GM18520 (cell line): ENCODE results near the gene H1-8.

ENCODE experiments used
- ATAC-seq: cut with Tn5 transposase; IDR thresholded peaks from one replicate; pipeline ENCODE4 v1.9.1; 2021; ENCODE audit not compliant: unreplicated experiment

Gene H1-8

DNA sequence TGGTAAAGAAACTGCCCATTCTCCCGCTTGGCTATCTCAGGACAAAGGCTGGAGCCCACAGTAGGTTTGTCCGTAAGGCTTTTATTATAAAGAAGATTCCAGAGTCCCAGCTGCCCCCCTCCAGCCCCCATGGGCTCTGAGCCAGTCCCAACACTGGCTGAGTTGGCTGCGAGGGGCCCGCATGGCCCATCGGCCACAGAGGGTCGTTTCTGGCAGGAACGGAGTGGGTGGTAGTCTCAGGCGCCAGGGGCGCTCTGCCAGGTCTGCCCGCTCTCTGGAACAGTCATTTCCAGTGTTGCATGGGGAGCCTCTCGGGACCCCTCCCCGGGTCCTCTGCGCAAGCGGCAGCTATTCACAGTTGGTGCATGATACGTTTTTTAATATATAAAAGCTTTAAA is 12.2 kb downstream of the H1-8 start:
- no peak for ATAC-seq

- ATAC-seq: no peak
These were observed 12.8 kb downstream of the H1-8 start for GRCh38 chr3:129555616-129556357.

DNA sequence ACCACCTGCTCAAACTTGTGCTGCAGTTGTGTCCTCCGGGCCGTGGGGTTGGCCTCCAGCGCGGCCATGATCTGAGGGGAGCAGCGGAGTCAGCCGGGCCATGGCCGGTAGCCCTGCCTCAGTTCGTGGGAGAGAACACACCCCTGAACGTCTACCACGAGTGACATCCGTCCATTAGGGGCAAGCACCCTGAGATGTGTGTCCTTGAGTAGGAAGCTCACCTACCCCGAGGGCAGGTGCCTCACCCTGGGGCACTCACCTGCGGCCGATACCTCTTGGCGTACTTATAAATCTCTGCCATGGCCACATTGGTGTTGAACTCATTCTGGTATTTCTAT is 13.4 kb downstream of the H1-8 start:
- no peak for ATAC-seq

DNA sequence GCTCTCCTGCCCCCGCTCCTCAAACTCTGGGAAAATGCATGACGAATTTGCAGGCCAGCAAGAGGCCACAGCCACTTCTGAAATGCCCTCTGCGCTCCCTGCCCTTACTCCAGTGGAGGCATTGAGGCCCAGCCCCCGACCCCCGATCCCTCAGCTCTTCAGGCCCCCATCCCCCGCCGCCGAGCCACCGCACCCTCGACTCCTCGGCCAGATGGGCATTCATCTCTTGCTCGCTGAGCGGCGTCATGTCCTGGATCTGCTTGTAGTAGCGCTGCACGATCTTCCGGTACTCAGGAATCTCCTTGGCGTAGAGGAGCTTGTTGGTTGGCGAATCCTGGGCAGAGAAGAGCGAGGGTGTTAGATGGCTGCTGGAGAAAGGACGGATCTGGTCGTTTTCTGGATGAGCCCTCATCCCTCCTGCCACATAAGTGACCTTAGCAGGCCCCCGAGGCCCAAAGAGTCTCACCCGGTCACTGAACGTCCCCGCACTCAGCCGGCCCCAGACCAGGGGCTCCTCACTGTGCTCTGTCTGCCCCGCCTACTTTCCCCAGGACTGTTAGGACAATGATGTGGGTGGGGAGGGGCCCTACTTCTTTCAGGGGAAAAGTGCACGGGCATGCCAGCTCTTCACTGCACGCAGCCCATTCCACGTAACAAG is 14.0 kb downstream of the H1-8 start:
- ATAC-seq: no peak

- ATAC-seq: no peak
These were observed 14.5 kb downstream of the H1-8 start for GRCh38 chr3:129557548-129557894.

DNA sequence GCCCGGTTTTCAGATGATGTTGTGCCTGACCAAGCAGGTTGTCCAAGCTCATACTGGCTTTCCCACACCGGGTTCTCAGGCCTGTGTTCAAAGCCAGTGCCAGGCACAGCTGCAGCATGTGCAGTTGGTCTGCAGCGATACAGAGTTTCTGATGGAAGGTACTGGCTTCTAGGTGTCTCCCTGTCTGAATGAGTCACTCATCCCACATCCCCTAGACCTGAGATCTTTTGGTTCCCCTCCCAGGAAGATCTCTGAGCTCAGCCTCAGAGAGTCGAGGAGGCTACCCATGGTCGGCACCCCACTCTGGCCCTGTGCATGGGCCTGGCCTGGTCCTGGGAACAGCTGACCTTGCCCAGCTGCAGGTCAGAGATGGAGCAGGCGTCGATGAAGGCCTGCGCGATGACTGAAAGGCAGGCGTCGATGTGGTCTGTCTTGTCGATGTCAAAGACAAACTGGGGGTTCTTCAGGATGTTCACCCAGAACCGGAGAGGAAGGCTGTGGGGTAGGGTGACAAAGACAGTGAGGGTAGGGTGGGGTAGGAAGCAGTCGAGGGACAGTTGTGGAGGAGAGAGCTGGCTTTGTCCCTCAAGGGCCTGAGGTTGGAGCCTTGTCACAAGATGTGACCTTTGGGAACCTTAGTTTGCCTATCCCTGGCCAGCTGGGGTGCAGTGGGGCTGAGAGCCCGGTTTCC is 15.3 kb downstream of the H1-8 start:
- ATAC-seq: no peak

- no peak for ATAC-seq
These were observed 16.0 kb downstream of the H1-8 start for GRCh38 chr3:129558772-129559564.

GRCh38 chr3:129559565-129560079 is 16.6 kb downstream of the H1-8 start:
- no peak for ATAC-seq

DNA sequence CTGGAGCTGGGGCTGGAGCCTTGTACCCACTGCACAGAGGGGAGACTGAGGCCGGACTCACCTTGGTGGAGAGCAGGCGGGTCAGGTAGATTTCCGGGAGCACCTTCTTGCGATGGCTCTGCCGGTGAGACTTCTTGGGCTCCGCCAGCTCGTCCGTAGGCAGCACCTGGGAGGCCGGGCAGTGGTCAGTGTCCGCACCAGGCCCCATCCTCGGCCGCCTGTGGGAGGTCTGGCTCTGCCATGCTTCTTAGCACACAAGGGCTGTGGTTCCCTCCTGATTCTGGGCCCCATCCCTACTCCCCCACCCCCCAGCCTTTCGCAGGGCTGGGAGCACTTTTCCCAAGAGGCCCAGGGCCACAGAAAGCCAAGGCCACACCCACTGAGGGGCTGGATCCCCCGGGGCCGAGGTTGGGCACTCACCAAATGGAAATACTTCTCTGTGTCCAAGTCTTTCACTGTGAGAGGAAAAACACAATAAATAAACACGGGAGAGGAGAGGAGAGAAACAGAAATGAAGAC is 17.4 kb downstream of the H1-8 start:
- ATAC-seq: no peak

DNA sequence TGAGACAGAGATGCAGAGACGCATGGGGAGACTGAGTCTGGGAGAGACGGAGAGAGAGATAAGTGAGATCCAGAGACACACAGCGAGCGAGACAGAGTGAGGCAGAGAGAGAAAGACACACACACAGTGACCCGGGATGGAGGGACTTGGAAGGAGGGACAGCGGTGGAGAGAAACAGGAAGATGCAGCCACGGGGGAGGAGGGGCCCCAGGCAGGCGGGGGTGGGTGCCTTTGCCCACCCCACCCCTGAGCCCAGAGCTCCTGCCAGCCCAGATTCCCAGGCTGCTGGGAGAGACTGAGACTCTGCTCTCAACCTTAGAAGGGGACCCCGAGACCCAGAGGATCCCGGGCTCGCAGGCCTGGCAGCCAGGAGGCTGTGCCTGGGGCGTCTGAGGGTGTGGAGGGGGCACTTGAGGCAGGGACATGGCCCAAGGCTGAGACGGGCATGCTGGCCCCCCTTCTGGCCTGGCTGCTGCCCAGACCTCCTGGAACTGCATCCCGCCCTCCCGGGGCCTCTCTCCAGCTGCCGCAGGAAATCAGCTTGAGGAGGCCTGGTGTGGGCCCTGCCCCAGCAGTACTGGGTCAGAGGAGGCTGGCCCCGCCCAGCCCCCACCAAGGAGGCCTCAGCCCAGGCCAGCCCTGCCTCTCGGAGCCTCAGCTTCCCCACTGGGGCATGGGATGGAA is 18.1 kb downstream of the H1-8 start:
- ATAC-seq: no peak

DNA sequence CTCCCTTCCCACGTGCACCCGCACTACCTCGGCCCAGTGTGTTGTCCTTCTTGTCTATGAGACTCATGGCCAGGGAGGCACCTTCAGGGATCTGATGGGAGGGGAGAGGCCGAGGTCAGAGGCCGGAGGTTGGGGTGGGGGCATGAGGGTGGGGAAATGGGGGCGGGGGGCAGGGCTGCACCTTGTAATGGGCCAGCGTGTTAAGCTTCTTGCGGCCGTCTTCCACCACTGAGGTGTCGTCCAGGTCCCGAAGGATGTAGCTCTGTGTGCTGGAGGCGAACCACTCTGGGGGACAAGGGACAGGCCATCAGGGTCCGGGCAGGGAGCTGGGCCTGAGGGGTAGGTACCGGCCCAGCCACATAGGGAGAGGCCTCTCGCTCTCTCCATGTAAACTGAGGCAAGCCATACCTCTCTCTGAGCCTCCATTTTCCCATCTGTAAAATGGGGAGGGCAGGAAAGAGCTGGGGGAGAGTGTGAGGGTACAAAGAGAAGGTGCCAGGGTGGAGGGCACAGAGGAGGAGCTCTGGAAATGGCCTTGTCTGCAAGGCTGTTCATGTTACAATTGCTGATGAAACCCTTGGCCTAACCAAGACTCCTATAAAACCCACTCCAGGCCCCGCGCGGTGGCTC is 18.8 kb downstream of the H1-8 start:
- ATAC-seq: no peak

- ATAC-seq: no peak
These were observed 19.8 kb downstream of the H1-8 start for GRCh38 chr3:129562803-129563202.

- ATAC-seq: no peak
These were observed 20.4 kb downstream of the H1-8 start for GRCh38 chr3:129563332-129563731.

- no peak for ATAC-seq
These were observed 21.0 kb downstream of the H1-8 start for GRCh38 chr3:129563850-129564535.

DNA sequence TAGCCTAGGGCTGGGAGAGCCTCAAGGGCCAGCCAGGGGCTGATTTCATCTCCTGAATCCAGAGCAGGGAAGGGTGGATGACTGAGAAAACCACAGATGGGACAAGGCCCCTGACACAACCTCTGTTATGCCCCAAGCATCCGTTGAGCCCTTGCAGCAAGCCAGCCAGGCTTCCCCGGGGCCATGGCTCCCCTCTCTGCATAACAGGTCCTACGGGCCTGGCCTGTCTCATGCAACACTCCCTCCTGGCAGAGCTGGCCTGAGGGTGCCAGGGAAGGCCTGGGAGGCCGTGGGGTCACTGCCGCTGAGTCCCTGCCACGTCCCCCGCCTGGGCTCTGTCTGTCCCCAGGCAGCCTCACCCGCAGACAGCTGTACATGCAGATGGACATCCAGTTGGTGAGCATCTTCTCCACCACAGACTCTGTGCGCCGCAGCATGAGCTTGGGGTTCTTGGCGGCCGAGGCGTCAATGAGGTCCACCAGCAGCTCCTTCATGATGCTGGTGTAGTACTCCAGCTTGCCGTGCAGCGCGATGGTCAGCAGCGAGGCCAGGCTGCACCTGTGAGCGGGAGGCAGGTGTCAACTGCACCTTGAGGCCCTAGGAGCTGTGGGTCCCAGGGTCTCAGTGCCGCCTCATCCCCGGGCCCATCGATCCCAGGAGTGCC is 22.1 kb downstream of the H1-8 start:
- no peak for ATAC-seq

DNA sequence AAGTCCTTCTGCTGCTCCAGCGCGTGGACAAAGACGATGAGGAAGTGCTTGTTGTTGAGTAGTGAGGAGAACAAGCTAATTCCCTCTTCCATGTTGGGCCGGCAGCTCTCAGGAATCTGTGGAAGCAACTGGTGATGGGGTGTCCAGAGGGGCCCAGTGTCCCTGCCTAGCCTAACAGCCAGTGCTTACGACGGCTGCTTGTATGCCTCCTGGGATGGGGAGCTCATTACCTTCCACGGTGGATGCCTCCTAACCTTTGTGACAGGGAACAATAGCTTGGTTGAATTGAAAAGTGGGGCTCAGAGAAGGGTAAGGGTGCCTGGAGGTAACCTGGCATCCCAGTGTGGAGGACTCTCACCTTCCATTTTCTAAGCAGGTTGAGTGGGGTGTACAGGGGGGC is 22.9 kb downstream of the H1-8 start:
- no peak for ATAC-seq

GRCh38 chr3:129567176-129567705 is 24.3 kb downstream of the H1-8 start:
- ATAC-seq: no peak

DNA sequence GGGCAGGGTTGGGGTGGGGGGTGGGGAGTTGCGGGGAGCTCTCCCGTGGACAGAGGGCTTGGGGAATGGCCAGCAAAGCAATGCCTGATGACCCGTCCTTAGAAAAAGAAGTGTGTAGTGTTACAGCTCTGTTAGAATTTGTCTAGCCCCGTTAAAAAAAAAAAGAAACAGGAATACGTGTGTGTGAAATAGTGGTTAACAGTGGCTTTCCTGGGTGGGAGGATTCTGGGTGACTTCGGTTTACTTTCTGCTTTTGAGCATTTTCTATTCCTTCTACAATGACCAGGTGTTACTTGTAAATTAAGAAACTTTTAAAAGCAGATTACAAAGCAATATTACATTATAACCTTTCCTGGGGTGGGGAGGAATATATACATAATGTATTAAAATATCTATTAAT is 25.0 kb downstream of the H1-8 start:
- ATAC-seq: no peak

- no peak for ATAC-seq
These were observed 26.9 kb downstream of the H1-8 start for GRCh38 chr3:129569856-129570255.
